Panc1 (cell line): Measurements from ENCODE around the gene CEP170B. TPM values are rescaled to one million over a fixed set of nuclear protein-coding genes. Genes with fewer than 3 reads are reported as not detected.

Experiments
- ATAC-seq: fragments of 200-7000 bp; cut with Tn5 transposase; 2 replicates; pipeline ENCODE4 v1.9.1; 2020; ENCODE audit warnings: mild to moderate bottlenecking, moderate library complexity
- BruUV-seq: library from RNA; stranded (reverse); fragments of 400-500 nt; replicated peaks from 2 replicates; lab custom pipeline; 2021; lab: Mats Ljungman, UMichigan
- CTCF ChIA-PET: fragments of 300-600 bp; sonication (Branson Sonifier 250); formaldehyde crosslinking; loops from one replicate; lab custom pipeline; 2022; ENCODE audit warnings: antibody characterized with exemption; lab: Charles Lee
- POLR2A ChIA-PET: fragments of 300-600 bp; sonication (Branson Sonifier 250); formaldehyde crosslinking; loops from one replicate; lab custom pipeline; 2022; ENCODE audit warnings: antibody characterized with exemption; lab: Charles Lee
- DNase-seq: peaks from one replicate; pipeline ENCODE4 v3.0.0-alpha.2; 2010; ENCODE audit warnings: low read depth, low spot score
- H3K27ac ChIP-seq: 2 replicates; pipeline ENCODE4 v1.5.1; 2011; ENCODE audit warnings: mild to moderate bottlenecking, low read length, inconsistent platforms
- H3K27me3 ChIP-seq: fragments of 200-500 bp; sonication (Bioruptor generic); 2 replicates; pipeline ENCODE4 v1.6.0; 2014; ENCODE audit warnings: low read length, inconsistent platforms; ENCODE audit not compliant: control insufficient read depth, insufficient read depth
- H3K36me3 ChIP-seq: fragments of 200-500 bp; sonication (Bioruptor generic); 2 replicates; pipeline ENCODE4 v1.5.1; 2014; ENCODE audit warnings: inconsistent platforms, mild to moderate bottlenecking, low read length, moderate library complexity; ENCODE audit not compliant: control insufficient read depth, insufficient read depth
- H3K4me1 ChIP-seq: 2 replicates; pipeline ENCODE4 v1.5.1; 2011; ENCODE audit warnings: inconsistent platforms, mild to moderate bottlenecking, low read length, moderate library complexity; ENCODE audit not compliant: control insufficient read depth, insufficient read depth
- H3K4me3 ChIP-seq, 2 experiments: 2 replicates each; pipeline ENCODE4 v1.5.1; 2011 to 2012; ENCODE audit warnings: low read depth in 2 of 2, low read length in 2 of 2, mild to moderate bottlenecking in 2 of 2, inconsistent platforms in 1 of 2, moderate library complexity in 1 of 2
- H3K9me3 ChIP-seq: fragments of 200-500 bp; sonication (Bioruptor generic); 2 replicates; pipeline ENCODE4 v1.5.1; 2014; ENCODE audit warnings: low read depth, mild to moderate bottlenecking, inconsistent platforms, low read length, moderate library complexity; ENCODE audit not compliant: control insufficient read depth, insufficient read depth
- CTCF ChIP-seq: fragments of 450-650 bp; IDR thresholded peaks from 2 replicates; pipeline ENCODE4 v1.5.1; 2017; ENCODE audit warnings: mild to moderate bottlenecking
- POLR2AphosphoS5 ChIP-seq: IDR thresholded peaks from 2 replicates; pipeline ENCODE4 v1.6.1; 2012; ENCODE audit warnings: mild to moderate bottlenecking, low read depth, low read length, moderate library complexity
- REST ChIP-seq, 2 experiments: IDR thresholded peaks; 2 replicates each; pipeline ENCODE4 v1.6.1; 2011 to 2012; ENCODE audit warnings: low read depth in 2 of 2, control low read depth in 1 of 2, low read length in 1 of 2, mild to moderate bottlenecking in 1 of 2, moderate library complexity in 1 of 2; ENCODE audit not compliant: insufficient read depth in 1 of 2
- SIN3A ChIP-seq: IDR thresholded peaks from 2 replicates; pipeline ENCODE4 v1.6.1; 2012; ENCODE audit warnings: low read depth, mild to moderate bottlenecking, low read length, moderate library complexity, borderline replicate concordance; ENCODE audit not compliant: insufficient read depth
- TCF7L2 ChIP-seq: IDR thresholded peaks from 2 replicates; pipeline ENCODE4 v1.6.1; 2011; ENCODE audit warnings: mild to moderate bottlenecking, low read depth, low read length, inconsistent platforms
- in situ Hi-C: cut with HindIII; loops from 2 replicates; pipeline ENCODE4 v1.10.0; 2016; ENCODE audit warnings: low sequenced_read_pairs, low pct_unique_long_range_greater_than_20kb
- intact Hi-C: fragments of 100-400 bp; cut with micrococcal nuclease; formaldehyde crosslinking; loops from one replicate; pipeline ENCODE4 v1.10.0; 2022; ENCODE audit not compliant: unreplicated experiment
- total RNA-seq: library from RNA; stranded (reverse); gene quantifications from one replicate; pipeline ENCODE4 v1.2.1, GENCODE V29; 2021; ENCODE audit not compliant: unreplicated experiment

The CEP170B gene
- total RNA-seq, 1 experiment from 2014 or later = 17.8 TPM

- no peak for TF ChIP-seq TCF7L2
- TF ChIP-seq SIN3A = no peak
- TF ChIP-seq REST (IDR thresholded peaks at IDR 0.05; ENCODE audit: insufficient read depth in 1 of 2, low read depth in 2 of 2, low read length in 1 of 2) = no peak
- Histone ChIP-seq H3K36me3 (no peaks in the 10 kb centered on the region), H3K27ac (no peak overlapping the region), H3K27me3 (no peaks in the 10 kb centered on the region), H3K9me3 (no peaks in the 10 kb centered on the region), H3K4me1 (no peaks in the 10 kb centered on the region; the same call in 1 of the 2 replicates), H3K4me3 (no peak overlapping the region)
- CTCF ChIA-PET = no interaction called here
- DNase-seq (no peak), ATAC-seq (no peak)
- intact Hi-C loops = no loop called here
- no TSS peak for BruUV-seq
- in situ Hi-C loops = no loop called here
- POLR2A ChIA-PET = no interaction called here
Observed at GRCh38 chr14:104872469-104873341, 7.6 kb downstream of the CEP170B start.

- ChIA-PET POLR2A (no interaction called here), CTCF (no interaction called here)
- Histone ChIP-seq H3K27me3 (no peaks in the 10 kb centered on the region), H3K9me3 (no peaks in the 10 kb centered on the region), H3K36me3 (no peaks in the 10 kb centered on the region), H3K4me1 (no peaks in the 10 kb centered on the region; the same call in 1 of the 2 replicates), H3K4me3 (no peak overlapping the region), H3K27ac (no peak overlapping the region)
- ATAC-seq (no peak), DNase-seq (no peak)
- in situ Hi-C loops (no loop called here), intact Hi-C loops (no loop called here)
- no TSS peak for BruUV-seq
- TF ChIP-seq CTCF (no peak), REST (IDR thresholded peaks at IDR 0.05; ENCODE audit: insufficient read depth in 1 of 2, low read depth in 2 of 2, low read length in 1 of 2) (no peak), TCF7L2 (no peak), POLR2AphosphoS5 (no peak), SIN3A (no peak)
Observed at GRCh38 chr14:104873380-104874055, 8.4 kb downstream of the CEP170B start.
